KMS-11 (cell line): ENCODE data around the gene SDK1.

ENCODE experiments used
- H2AFZ ChIP-seq: fragments of 200-600 bp; sonication (generic); 2 replicates; pipeline ENCODE4 v1.6.1; 2016; ENCODE audit warnings: antibody characterized with exemption, mixed run types, low read depth
- H3K27ac ChIP-seq: fragments of 200-600 bp; sonication (generic); 2 replicates; pipeline ENCODE4 v1.6.1; 2016; ENCODE audit warnings: mild to moderate bottlenecking, mixed run types
- H3K27me3 ChIP-seq: fragments of 200-600 bp; sonication (generic); 2 replicates; pipeline ENCODE4 v1.6.1; 2017; ENCODE audit warnings: mild to moderate bottlenecking, low read depth, mixed run types, moderate library complexity; ENCODE audit not compliant: insufficient read depth
- H3K36me3 ChIP-seq: fragments of 200-600 bp; sonication (generic); 2 replicates; pipeline ENCODE4 v1.6.1; 2017; ENCODE audit warnings: mild to moderate bottlenecking, mixed run types; ENCODE audit not compliant: insufficient read depth
- H3K4me1 ChIP-seq: fragments of 200-600 bp; sonication (generic); 2 replicates; pipeline ENCODE4 v1.6.1; 2016; ENCODE audit warnings: mild to moderate bottlenecking, low read depth, mixed run types; ENCODE audit not compliant: poor library complexity, severe bottlenecking
- H3K4me2 ChIP-seq: fragments of 200-600 bp; sonication (generic); 2 replicates; pipeline ENCODE4 v1.7.0; 2016; ENCODE audit warnings: mild to moderate bottlenecking, mixed run types
- H3K4me3 ChIP-seq: fragments of 200-600 bp; sonication (generic); IDR thresholded peaks from 2 replicates; pipeline ENCODE4 v1.6.1; 2017; ENCODE audit warnings: low read depth, low read length, mixed read lengths; ENCODE audit not compliant: insufficient read depth
- H3K79me2 ChIP-seq: fragments of 200-600 bp; sonication (generic); 2 replicates; pipeline ENCODE4 v1.6.1; 2016; ENCODE audit warnings: low read depth, mixed run types; ENCODE audit not compliant: insufficient read depth
- H3K9ac ChIP-seq: fragments of 200-600 bp; sonication (generic); 2 replicates; pipeline ENCODE4 v1.6.1; 2016; ENCODE audit warnings: mild to moderate bottlenecking, mixed run types
- H4K20me1 ChIP-seq: fragments of 200-600 bp; sonication (generic); 2 replicates; pipeline ENCODE4 v1.6.1; 2016; ENCODE audit warnings: mild to moderate bottlenecking, mixed run types; ENCODE audit not compliant: insufficient read depth
- CTCF ChIP-seq: fragments of 200-600 bp; sonication (generic); conservative IDR thresholded peaks from 2 replicates; pipeline ENCODE4 v1.6.1; 2017; ENCODE audit warnings: low read depth, mild to moderate bottlenecking, antibody characterized with exemption, low read length, moderate library complexity, mixed read lengths

SDK1 gene

GRCh38 chr7:3304131-3304530, 3.1 kb downstream of the SDK1 start:
- no peaks in the 10 kb centered on the region for H3K36me3 ChIP-seq
- no peaks in the 10 kb centered on the region for H4K20me1 ChIP-seq
- no peak overlapping the region for H3K4me3 ChIP-seq
- no peak overlapping the region for H3K4me2 ChIP-seq
- no peak for TF ChIP-seq CTCF
- H3K9ac ChIP-seq, result no peak overlapping the region
- no peaks in the 10 kb centered on the region for H3K27me3 ChIP-seq
- H3K4me1 ChIP-seq, result peaks cover 4% of the 10 kb centered on the region
- H2AFZ ChIP-seq, result no peak overlapping the region
- H3K27ac ChIP-seq, result no peak overlapping the region
- no peaks in the 10 kb centered on the region for H3K79me2 ChIP-seq

- TF ChIP-seq CTCF, result no peak
- Histone ChIP-seq H3K27ac (no peak overlapping the region), H2AFZ (no peak overlapping the region)
Measured at GRCh38 chr7:3307435-3307834, 6.4 kb downstream of the SDK1 start.

GRCh38 chr7:3309140-3309539, 8.1 kb downstream of the SDK1 start:
- Histone ChIP-seq H3K9ac (no peak overlapping the region), H3K27ac (no peak overlapping the region), H3K4me2 (no peak overlapping the region), H3K4me1 (no peaks in the 10 kb centered on the region), H3K79me2 (no peaks in the 10 kb centered on the region), H3K27me3 (no peaks in the 10 kb centered on the region), H2AFZ (no peak overlapping the region), H3K4me3 (no peak overlapping the region), H4K20me1 (no peaks in the 10 kb centered on the region), H3K36me3 (no peaks in the 10 kb centered on the region)
- TF ChIP-seq CTCF, result no peak

More at GRCh38 chr7:3307435-3307834, 6.4 kb downstream of the SDK1 start:
- Histone ChIP-seq H3K4me1 (no peaks in the 10 kb centered on the region), H3K79me2 (no peaks in the 10 kb centered on the region), H4K20me1 (no peaks in the 10 kb centered on the region), H3K27me3 (no peaks in the 10 kb centered on the region), H3K36me3 (no peaks in the 10 kb centered on the region), H3K4me3 (no peak overlapping the region), H3K9ac (no peak overlapping the region), H3K4me2 (no peak overlapping the region)

- Histone ChIP-seq H3K79me2 (no peaks in the 10 kb centered on the region), H3K9ac (no peak overlapping the region), H3K4me2 (no peak overlapping the region), H4K20me1 (no peaks in the 10 kb centered on the region), H3K4me1 (no peaks in the 10 kb centered on the region), H3K4me3 (no peak overlapping the region), H3K27me3 (no peaks in the 10 kb centered on the region), H3K36me3 (no peaks in the 10 kb centered on the region), H3K27ac (no peak overlapping the region), H2AFZ (no peak overlapping the region)
- TF ChIP-seq CTCF, result no peak
Measured at GRCh38 chr7:3309956-3310355, 8.9 kb downstream of the SDK1 start.
